Measurements from ENCODE around the gene ANKRD23.

DNA sequence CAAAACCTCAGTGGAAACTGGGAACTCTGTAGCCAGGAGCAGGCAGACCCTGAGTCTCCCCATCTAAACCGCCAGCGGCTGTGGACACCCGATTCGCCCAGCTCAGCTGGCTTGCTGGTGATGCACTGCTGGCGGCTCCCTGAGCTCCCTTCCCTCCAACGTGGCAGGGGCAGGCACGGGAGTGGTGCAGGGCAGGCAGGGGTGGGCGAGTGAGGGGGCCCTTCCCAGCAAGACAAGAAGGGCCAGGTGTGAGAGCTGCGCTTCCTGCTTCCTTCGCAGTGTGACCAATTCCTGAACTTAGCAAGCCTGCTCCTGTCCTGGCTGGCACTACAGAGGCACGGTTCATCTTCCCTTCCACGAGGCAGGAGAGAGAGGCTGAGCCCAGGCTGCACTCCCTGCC, 38.4 kb upstream of the ANKRD23 start:
- TF ChIP-seq EP300 (IDR thresholded peaks at IDR 0.05; ENCODE audit: low read depth in 2 of 2, low read length in 2 of 2) (no peak), EP300 (CRISPR knock-in tag; IDR thresholded peaks at IDR 0.05; ENCODE audit: borderline replicate concordance) (no peak), SP1 (IDR thresholded peaks at IDR 0.05) (no peak), SP1 (CRISPR knock-in tag; IDR thresholded peaks at IDR 0.05) (no peak)
- TF ChIP-seq, protein P1, sequence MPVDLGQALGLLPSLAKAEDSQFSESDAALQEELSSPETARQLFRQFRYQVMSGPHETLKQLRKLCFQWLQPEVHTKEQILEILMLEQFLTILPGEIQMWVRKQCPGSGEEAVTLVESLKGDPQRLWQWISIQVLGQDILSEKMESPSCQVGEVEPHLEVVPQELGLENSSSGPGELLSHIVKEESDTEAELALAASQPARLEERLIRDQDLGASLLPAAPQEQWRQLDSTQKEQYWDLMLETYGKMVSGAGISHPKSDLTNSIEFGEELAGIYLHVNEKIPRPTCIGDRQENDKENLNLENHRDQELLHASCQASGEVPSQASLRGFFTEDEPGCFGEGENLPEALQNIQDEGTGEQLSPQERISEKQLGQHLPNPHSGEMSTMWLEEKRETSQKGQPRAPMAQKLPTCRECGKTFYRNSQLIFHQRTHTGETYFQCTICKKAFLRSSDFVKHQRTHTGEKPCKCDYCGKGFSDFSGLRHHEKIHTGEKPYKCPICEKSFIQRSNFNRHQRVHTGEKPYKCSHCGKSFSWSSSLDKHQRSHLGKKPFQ (CRISPR knock-in tag; IDR thresholded peaks at IDR 0.05; ENCODE audit: insufficient replicate concordance), result no peak

Measured in HepG2 (cell line).